T47D (cell line): ENCODE data around the gene PRSS53.

Experiments
- DNase-seq, 2 experiments: peaks; one replicate each; pipeline versions ENCODE4 v3.0.0 to v3.0.0-alpha.2; 2011 to 2012; ENCODE audit warnings: low read depth in 1 of 2, low spot score in 1 of 2
- JUND ChIP-seq: IDR thresholded peaks from 2 replicates; pipeline ENCODE4 v1.6.1; 2012; ENCODE audit warnings: low read depth
- in situ Hi-C: cut with HindIII; loops from 2 replicates; pipeline ENCODE4 v1.10.0; 2016; ENCODE audit warnings: low sequenced_read_pairs, low pct_unique_long_range_greater_than_20kb

The PRSS53 gene

GRCh38 chr16:31099860-31100638 is 11.3 kb upstream of the PRSS53 start:
- in situ Hi-C loops, result no loop called here

GRCh38 chr16:31094424-31095120 is 5.8 kb upstream of the PRSS53 start, which contains the start of gene VKORC1:
Gene VKORC1, minus strand, starts transcription at chr16:31094797. Its CDS starts 68 bp downstream, at chr16:31094729.
- peak; percentile 89 to 99 for DNase-seq
- in situ Hi-C loops, result no loop called here
- no peak for TF ChIP-seq JUND

More at GRCh38 chr16:31099860-31100638, 11.3 kb upstream of the PRSS53 start:
- no peak for TF ChIP-seq JUND
- no peak for DNase-seq

GRCh38 chr16:31094088-31094423 is 5.3 kb upstream of the PRSS53 start:
- in situ Hi-C loops, result no loop called here
- TF ChIP-seq JUND, result no peak
- DNase-seq, result no peak

- DNase-seq, result peak in 1 of 2 experiments; percentile 37
- in situ Hi-C loops, result no loop called here
- no peak for TF ChIP-seq JUND
These were observed 4.5 kb upstream of the PRSS53 start for GRCh38 chr16:31093132-31093703.

- no peak for TF ChIP-seq JUND
- in situ Hi-C loops, result no loop called here
- no peak for DNase-seq
These were observed 3.6 kb upstream of the PRSS53 start for GRCh38 chr16:31092330-31092729.

- in situ Hi-C loops, result no loop called here
- TF ChIP-seq JUND, result no peak
- no peak for DNase-seq
These were observed 1.8 kb upstream of the PRSS53 start for GRCh38 chr16:31090540-31090939.

GRCh38 chr16:31089199-31089598 is 456 bp upstream of the PRSS53 start:
- DNase-seq, result no peak
- TF ChIP-seq JUND, result no peak
- in situ Hi-C loops, result no loop called here

GRCh38 chr16:31087971-31088370 is 772 bp downstream of the PRSS53 start:
- in situ Hi-C loops, result no loop called here
- DNase-seq, result no peak
- TF ChIP-seq JUND, result no peak

- DNase-seq, result no peak
- in situ Hi-C loops, result no loop called here
- no peak for TF ChIP-seq JUND
These were observed 1.3 kb downstream of the PRSS53 start for GRCh38 chr16:31087481-31087880.

- no peak for TF ChIP-seq JUND
- no peak for DNase-seq
- in situ Hi-C loops, result no loop called here
These were observed 2.2 kb downstream of the PRSS53 start for GRCh38 chr16:31086629-31086906.

GRCh38 chr16:31085873-31086628 is 2.7 kb downstream of the PRSS53 start:
- in situ Hi-C loops, result no loop called here
- no peak for TF ChIP-seq JUND
- DNase-seq, result no peak

- in situ Hi-C loops, result no loop called here
- DNase-seq, result no peak
- no peak for TF ChIP-seq JUND
These were observed 3.3 kb downstream of the PRSS53 start for GRCh38 chr16:31085411-31085810.
